Mesenchymal stem cell (in vitro differentiated cells and primary cell): Measurements from ENCODE around the gene PIK3CB.

Experiments used
- DNase-seq: peaks from one replicate; pipeline ENCODE4 v3.0.0-alpha.2; 2013
- H2AFZ ChIP-seq: one replicate; pipeline ENCODE4 v1.6.1; 2013; ENCODE audit warnings: low read depth, mild to moderate bottlenecking, control low read depth, inconsistent platforms, low read length, moderate library complexity
- H2AK5ac ChIP-seq: 2 replicates; pipeline ENCODE4 v1.6.1; 2013; ENCODE audit warnings: low read length, moderate library complexity, mild to moderate bottlenecking, inconsistent platforms; ENCODE audit not compliant: severe bottlenecking
- H2BK120ac ChIP-seq: one replicate; pipeline ENCODE4 v1.6.1; 2013; ENCODE audit warnings: low read depth, mild to moderate bottlenecking, inconsistent platforms, low read length, moderate library complexity
- H2BK12ac ChIP-seq, 2 experiments: one replicate each; pipeline ENCODE4 v1.6.1; 2013; ENCODE audit warnings: inconsistent platforms in 2 of 2, low read length in 2 of 2, mild to moderate bottlenecking in 2 of 2, moderate library complexity in 2 of 2, control low read depth in 1 of 2
- H2BK15ac ChIP-seq: one replicate; pipeline ENCODE4 v1.6.1; 2013; ENCODE audit warnings: mild to moderate bottlenecking, low read depth, inconsistent platforms; ENCODE audit not compliant: poor library complexity, severe bottlenecking
- H2BK5ac ChIP-seq: 2 replicates; pipeline ENCODE4 v1.6.1; 2013; ENCODE audit warnings: low read depth, mild to moderate bottlenecking, low read length, control low read depth, inconsistent platforms; ENCODE audit not compliant: poor library complexity, severe bottlenecking
- H3K14ac ChIP-seq, 2 experiments: one replicate each; pipeline ENCODE4 v1.6.1; 2013; ENCODE audit warnings: inconsistent platforms in 2 of 2, low read length in 2 of 2, control low read depth in 1 of 2, mild to moderate bottlenecking in 1 of 2, moderate library complexity in 1 of 2
- H3K18ac ChIP-seq, 2 experiments: one replicate each; pipeline ENCODE4 v1.6.1; 2013; ENCODE audit warnings: inconsistent platforms in 2 of 2, low read length in 2 of 2, control low read depth in 1 of 2, low read depth in 1 of 2, mild to moderate bottlenecking in 1 of 2
- H3K23ac ChIP-seq, 2 experiments: one replicate each; pipeline ENCODE4 v1.6.1; 2013; ENCODE audit warnings: inconsistent platforms in 2 of 2, low read length in 2 of 2, mild to moderate bottlenecking in 2 of 2, moderate library complexity in 2 of 2, control low read depth in 1 of 2
- H3K27ac ChIP-seq: 2 replicates; pipeline ENCODE4 v1.5.1; 2013; ENCODE audit warnings: mild to moderate bottlenecking, moderate library complexity, low read length, control low read depth, inconsistent platforms; ENCODE audit not compliant: poor library complexity, severe bottlenecking
- H3K27me3 ChIP-seq, 2 experiments: 2 replicates each; pipeline versions ENCODE4 v1.6.1 to v1.7.0; 2013; ENCODE audit warnings: low read length in 2 of 2, mild to moderate bottlenecking in 2 of 2, moderate library complexity in 2 of 2, control low read depth in 1 of 2, inconsistent platforms in 1 of 2; ENCODE audit not compliant: control insufficient read depth in 1 of 2, insufficient read depth in 1 of 2
- H3K36me3 ChIP-seq, 2 experiments: 2 replicates each; pipeline versions ENCODE4 v1.6.1 to v1.7.0; 2013; ENCODE audit warnings: low read length in 2 of 2, control low read depth in 1 of 2, inconsistent platforms in 1 of 2, low read depth in 1 of 2, mild to moderate bottlenecking in 1 of 2; ENCODE audit not compliant: insufficient read depth in 2 of 2, control insufficient read depth in 1 of 2
- H3K4ac ChIP-seq, 2 experiments: one replicate each; pipeline ENCODE4 v1.6.1; 2013; ENCODE audit warnings: inconsistent platforms in 2 of 2, low read length in 2 of 2, mild to moderate bottlenecking in 2 of 2, moderate library complexity in 2 of 2, control low read depth in 1 of 2, low read depth in 1 of 2
- H3K4me1 ChIP-seq: 2 replicates; pipeline ENCODE4 v1.6.1; 2013; ENCODE audit warnings: low read depth, low read length, control low read depth; ENCODE audit not compliant: control insufficient read depth, insufficient read depth
- H3K4me2 ChIP-seq: 2 replicates; pipeline ENCODE4 v1.6.1; 2013; ENCODE audit warnings: low read length, mild to moderate bottlenecking, inconsistent platforms; ENCODE audit not compliant: poor library complexity, severe bottlenecking
- H3K4me3 ChIP-seq, 2 experiments: 2 replicates each; pipeline versions ENCODE4 v1.5.1 to v1.7.0; 2013; ENCODE audit warnings: low read length in 2 of 2, mild to moderate bottlenecking in 2 of 2, control low read depth in 1 of 2, low read depth in 1 of 2; ENCODE audit not compliant: insufficient read depth in 1 of 2
- H3K79me1 ChIP-seq: replicated peaks from 2 replicates; pipeline ENCODE4 v1.6.1; 2013; ENCODE audit warnings: mild to moderate bottlenecking, control low read depth, low read length, inconsistent platforms; ENCODE audit not compliant: poor library complexity, severe bottlenecking
- H3K9ac ChIP-seq: 2 replicates; pipeline ENCODE4 v1.7.0; 2013; ENCODE audit warnings: mild to moderate bottlenecking, low read length, moderate library complexity
- H3K9me3 ChIP-seq: 2 replicates; pipeline ENCODE4 v1.7.0; 2013; ENCODE audit warnings: mild to moderate bottlenecking, low read length; ENCODE audit not compliant: control insufficient read depth
- H4K8ac ChIP-seq: one replicate; pipeline ENCODE4 v1.6.1; 2013; ENCODE audit warnings: inconsistent platforms, mild to moderate bottlenecking, low read length, moderate library complexity
- H4K91ac ChIP-seq: one replicate; pipeline ENCODE4 v1.6.1; 2013; ENCODE audit warnings: mild to moderate bottlenecking, low read length, inconsistent platforms
- WGBS: methylation state at CpG from one replicate; pipeline ENCODE4 v1.1.7; 2013; ENCODE audit warnings: mixed read lengths; 5-methylcytosine and 5-hydroxymethylcytosine counted together

Gene PIK3CB

GRCh38 chr3:138817695-138818094 lies 17.0 kb downstream of the PIK3CB start:
- H3K27me3 ChIP-seq: no peaks in the 10 kb centered on the region

GRCh38 chr3:138812806-138813205 lies 21.9 kb downstream of the PIK3CB start:
- Histone ChIP-seq H3K4me2 (no peak overlapping the region), H3K4me1 (peaks cover 1% of the 10 kb centered on the region), H4K91ac (no peak overlapping the region), H3K79me1 (peaks cover 15% of the 10 kb centered on the region), H3K18ac (no peak overlapping the region), H3K14ac (no peak overlapping the region), H3K9ac (no peak overlapping the region), H3K9me3 (no peaks in the 10 kb centered on the region), H3K23ac (no peak overlapping the region), H3K27me3 (no peaks in the 10 kb centered on the region), H2BK12ac (no peak overlapping the region), H2AK5ac (no peak overlapping the region), H3K4me3 (no peak overlapping the region), H3K4ac (no peak overlapping the region), H4K8ac (no peak overlapping the region), H3K27ac (no peak overlapping the region), H2BK120ac (no peak overlapping the region), H2BK5ac (no peak overlapping the region), H3K36me3 (no peaks in the 10 kb centered on the region), H2AFZ (no peak overlapping the region), H2BK15ac (no peak overlapping the region)
- no peak for DNase-seq
- WGBS: 67% methylated on average over 1 of the region's 2 CpGs

More at GRCh38 chr3:138817695-138818094, 17.0 kb downstream of the PIK3CB start:
- Histone ChIP-seq H3K9me3 (no peaks in the 10 kb centered on the region), H3K79me1 (peaks cover 12% of the 10 kb centered on the region), H3K4me2 (no peak overlapping the region), H3K14ac (no peak overlapping the region), H4K8ac (no peak overlapping the region), H2BK5ac (no peak overlapping the region), H3K18ac (no peak overlapping the region), H3K27ac (no peak overlapping the region), H3K4me1 (peaks cover 3% of the 10 kb centered on the region), H3K36me3 (no peaks in the 10 kb centered on the region), H3K23ac (no peak overlapping the region), H2AK5ac (no peak overlapping the region), H2AFZ (no peak overlapping the region), H4K91ac (no peak overlapping the region), H3K9ac (no peak overlapping the region), H2BK120ac (no peak overlapping the region), H2BK15ac (no peak overlapping the region), H3K4me3 (no peak overlapping the region), H2BK12ac (no peak overlapping the region), H3K4ac (no peak overlapping the region)
- no peak for DNase-seq
- WGBS: 85% methylated on average over 2 of the region's 3 CpGs

- Histone ChIP-seq H3K9me3 (no peaks in the 10 kb centered on the region), H3K27me3 (no peaks in the 10 kb centered on the region), H3K9ac (no peak overlapping the region), H3K79me1 (peaks cover 15% of the 10 kb centered on the region), H3K4me1 (no peaks in the 10 kb centered on the region), H3K4me2 (no peak overlapping the region), H3K14ac (no peak overlapping the region), H3K18ac (no peak overlapping the region), H2BK15ac (no peak overlapping the region), H2BK120ac (no peak overlapping the region), H4K8ac (no peak overlapping the region), H4K91ac (no peak overlapping the region), H2AFZ (no peak overlapping the region), H2BK5ac (no peak overlapping the region), H3K36me3 (no peaks in the 10 kb centered on the region), H3K23ac (no peak overlapping the region), H2BK12ac (no peak overlapping the region), H3K4ac (no peak overlapping the region), H3K4me3 (no peak overlapping the region), H3K27ac (no peak overlapping the region), H2AK5ac (no peak overlapping the region)
- WGBS: 100% methylated on average over 1 of the region's 6 CpGs
- DNase-seq: no peak
Observed at GRCh38 chr3:138809500-138810256, 25.1 kb downstream of the PIK3CB start.

GRCh38 chr3:138806376-138807080 lies 28.2 kb downstream of the PIK3CB start:
- no peak overlapping the region for H3K4me3 ChIP-seq
- WGBS: 92% methylated on average over 2 of the region's 3 CpGs

More at GRCh38 chr3:138806376-138807080, 28.2 kb downstream of the PIK3CB start:
- peaks cover 13% of the 10 kb centered on the region for H3K79me1 ChIP-seq
- H2BK15ac ChIP-seq: no peak overlapping the region
- H2BK120ac ChIP-seq: no peak overlapping the region
- no peak overlapping the region for H3K4ac ChIP-seq
- no peak overlapping the region for H4K91ac ChIP-seq
- no peak overlapping the region for H2AFZ ChIP-seq
- H2BK12ac ChIP-seq: no peak overlapping the region
- no peak overlapping the region for H3K9ac ChIP-seq
- H3K27me3 ChIP-seq: no peaks in the 10 kb centered on the region
- DNase-seq: no peak
- no peak overlapping the region for H2BK5ac ChIP-seq
- no peak overlapping the region for H2AK5ac ChIP-seq
- no peak overlapping the region for H3K27ac ChIP-seq
- H3K4me2 ChIP-seq: no peak overlapping the region
- no peak overlapping the region for H3K18ac ChIP-seq
- H3K14ac ChIP-seq: no peak overlapping the region
- H3K23ac ChIP-seq: no peak overlapping the region
- no peaks in the 10 kb centered on the region for H3K36me3 ChIP-seq
- no peaks in the 10 kb centered on the region for H3K9me3 ChIP-seq
- H4K8ac ChIP-seq: no peak overlapping the region
- H3K4me1 ChIP-seq: peaks cover 2% of the 10 kb centered on the region
